Ishikawa (cell line): Measurements from ENCODE around the gene ISOC1.

Experiments used
- CEBPB ChIP-seq: IDR thresholded peaks from 2 replicates; pipeline ENCODE4 v1.6.1; 2012
- CREB1 ChIP-seq: IDR thresholded peaks from 2 replicates; pipeline ENCODE4 v1.6.1; 2012; ENCODE audit warnings: low read depth
- EGR1 ChIP-seq: IDR thresholded peaks from 2 replicates; pipeline ENCODE4 v1.6.1; 2012
- EP300 ChIP-seq: IDR thresholded peaks from 2 replicates; pipeline ENCODE4 v1.6.1; 2012; ENCODE audit warnings: borderline replicate concordance
- FOXM1 ChIP-seq: IDR thresholded peaks from 2 replicates; pipeline ENCODE4 v1.6.1; 2012; ENCODE audit warnings: low read depth, borderline replicate concordance
- MAX ChIP-seq: IDR thresholded peaks from 2 replicates; pipeline ENCODE4 v1.6.1; 2012
- NFIC ChIP-seq: IDR thresholded peaks from 2 replicates; pipeline ENCODE4 v1.6.1; 2012
- RAD21 ChIP-seq: IDR thresholded peaks from 2 replicates; pipeline ENCODE4 v1.6.1; 2012; ENCODE audit warnings: low read depth
- REST ChIP-seq: IDR thresholded peaks from 2 replicates; pipeline ENCODE4 v1.6.1; 2012; ENCODE audit warnings: low read depth, mild to moderate bottlenecking
- TAF1 ChIP-seq: IDR thresholded peaks from 2 replicates; pipeline ENCODE4 v1.6.1; 2012; ENCODE audit warnings: low read depth, mild to moderate bottlenecking
- TCF12 ChIP-seq: IDR thresholded peaks from 2 replicates; pipeline ENCODE4 v1.6.1; 2012; ENCODE audit warnings: low read depth
- TEAD4 ChIP-seq: IDR thresholded peaks from 2 replicates; pipeline ENCODE4 v1.6.1; 2012
- USF1 ChIP-seq: IDR thresholded peaks from 2 replicates; pipeline ENCODE4 v1.6.1; 2012
- YY1 ChIP-seq: IDR thresholded peaks from 2 replicates; pipeline ENCODE4 v1.6.1; 2012; ENCODE audit warnings: low read depth
- ZBTB7A ChIP-seq: IDR thresholded peaks from 2 replicates; pipeline ENCODE4 v1.6.1; 2012; ENCODE audit warnings: low read depth

ISOC1 gene

GRCh38 chr5:129097498-129098296 lies 3.1 kb downstream of the ISOC1 start:
- TF ChIP-seq EP300 (no peak), NFIC (no peak)

GRCh38 chr5:129098488-129099183 lies 4.1 kb downstream of the ISOC1 start:
- TF ChIP-seq EP300, result no peak
- no peak for TF ChIP-seq CEBPB
- TF ChIP-seq FOXM1, result no peak
- no peak for TF ChIP-seq MAX
- TF ChIP-seq RAD21, result no peak
- no peak for TF ChIP-seq YY1
- TF ChIP-seq ZBTB7A, result no peak
- no peak for TF ChIP-seq REST
- no peak for TF ChIP-seq TAF1

GRCh38 chr5:129099184-129099569 lies 4.6 kb downstream of the ISOC1 start:
- TF ChIP-seq CREB1 (no peak), TEAD4 (no peak), YY1 (no peak), FOXM1 (no peak), RAD21 (no peak), EGR1 (no peak), REST (no peak), USF1 (no peak), NFIC (no peak), ZBTB7A (no peak), EP300 (no peak), MAX (no peak), TCF12 (no peak), TAF1 (no peak), CEBPB (no peak)

GRCh38 chr5:129101794-129102193 lies 7.2 kb downstream of the ISOC1 start:
- TF ChIP-seq TAF1 (no peak), CEBPB (no peak), RAD21 (no peak), REST (no peak), ZBTB7A (no peak), EP300 (no peak), MAX (no peak), FOXM1 (no peak), TCF12 (no peak), CREB1 (no peak), EGR1 (no peak), NFIC (no peak), USF1 (no peak), TEAD4 (no peak), YY1 (no peak)
